ENCODE measurements around the gene RPL29. TPM values are rescaled to one million over a fixed set of nuclear protein-coding genes. Genes with fewer than 3 reads are reported as not detected.

RPL29 gene
- polyA plus RNA-seq, 4 donors = 2,279 to 2,521 (median 2,399) TPM

DNA sequence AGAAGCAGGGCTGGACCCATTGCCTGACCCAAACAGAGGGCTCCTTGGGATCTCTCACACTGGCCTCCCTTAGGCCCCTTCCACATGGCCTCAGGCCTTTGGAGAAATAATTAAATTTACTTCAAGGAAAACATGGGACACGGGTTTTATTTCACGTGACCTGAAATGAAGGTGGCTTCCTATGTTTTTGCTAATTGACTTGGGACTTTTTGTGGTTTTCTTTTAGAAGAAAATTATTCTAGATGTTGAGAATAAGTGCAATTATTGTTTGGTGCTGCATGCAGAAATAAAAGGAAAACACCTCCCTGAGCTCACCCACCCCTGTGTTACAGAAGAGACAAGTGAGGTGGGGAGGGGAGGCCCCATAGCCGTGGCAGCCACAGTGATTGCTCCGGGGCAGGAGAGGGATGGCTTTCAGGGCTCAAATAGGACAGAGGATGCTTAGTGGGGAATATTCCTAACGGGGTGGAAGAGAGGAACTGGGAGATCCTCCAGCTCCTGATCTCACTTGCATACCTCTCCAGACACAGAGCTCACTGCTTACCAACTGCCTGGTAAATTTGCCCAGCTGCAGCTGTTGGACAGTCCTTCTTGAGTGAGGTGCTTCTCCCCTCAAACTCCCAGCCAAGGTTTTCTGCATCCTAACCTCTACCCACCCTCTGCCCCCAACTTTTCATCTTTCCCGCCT lies 29.2 kb upstream of the RPL29 start:
- no peaks in the 10 kb centered on the region for H3K4me1 ChIP-seq (ENCODE audit: control insufficient read depth in 3 of 3, insufficient read depth in 2 of 3, low read depth in 1 of 3, low read length in 2 of 3)
- H3K27me3 ChIP-seq (ENCODE audit: control insufficient read depth in 3 of 3, insufficient read depth in 3 of 3, low read length in 3 of 3) = no peaks in the 10 kb centered on the region
- no peaks in the 10 kb centered on the region for H3K36me3 ChIP-seq (ENCODE audit: control insufficient read depth in 3 of 3, insufficient read depth in 2 of 3, low read depth in 1 of 3, low read length in 3 of 3)
- FAIRE-seq (no peak), DNase-seq (no peak)
- WGBS, 3 donors = 81 to 84% (median 81%) methylated on average over 6 of the region's 6 CpGs
- H3K27ac ChIP-seq (ENCODE audit: low read depth in 1 of 3, low read length in 2 of 3) = no peak overlapping the region
- no peaks in the 10 kb centered on the region for H3K9me3 ChIP-seq (ENCODE audit: control insufficient read depth in 2 of 2, insufficient read depth in 1 of 2, low read depth in 1 of 2, low read length in 1 of 2)
- H3K4me3 ChIP-seq (ENCODE audit: low read depth in 1 of 3, low read length in 3 of 3) = no peak overlapping the region

DNA sequence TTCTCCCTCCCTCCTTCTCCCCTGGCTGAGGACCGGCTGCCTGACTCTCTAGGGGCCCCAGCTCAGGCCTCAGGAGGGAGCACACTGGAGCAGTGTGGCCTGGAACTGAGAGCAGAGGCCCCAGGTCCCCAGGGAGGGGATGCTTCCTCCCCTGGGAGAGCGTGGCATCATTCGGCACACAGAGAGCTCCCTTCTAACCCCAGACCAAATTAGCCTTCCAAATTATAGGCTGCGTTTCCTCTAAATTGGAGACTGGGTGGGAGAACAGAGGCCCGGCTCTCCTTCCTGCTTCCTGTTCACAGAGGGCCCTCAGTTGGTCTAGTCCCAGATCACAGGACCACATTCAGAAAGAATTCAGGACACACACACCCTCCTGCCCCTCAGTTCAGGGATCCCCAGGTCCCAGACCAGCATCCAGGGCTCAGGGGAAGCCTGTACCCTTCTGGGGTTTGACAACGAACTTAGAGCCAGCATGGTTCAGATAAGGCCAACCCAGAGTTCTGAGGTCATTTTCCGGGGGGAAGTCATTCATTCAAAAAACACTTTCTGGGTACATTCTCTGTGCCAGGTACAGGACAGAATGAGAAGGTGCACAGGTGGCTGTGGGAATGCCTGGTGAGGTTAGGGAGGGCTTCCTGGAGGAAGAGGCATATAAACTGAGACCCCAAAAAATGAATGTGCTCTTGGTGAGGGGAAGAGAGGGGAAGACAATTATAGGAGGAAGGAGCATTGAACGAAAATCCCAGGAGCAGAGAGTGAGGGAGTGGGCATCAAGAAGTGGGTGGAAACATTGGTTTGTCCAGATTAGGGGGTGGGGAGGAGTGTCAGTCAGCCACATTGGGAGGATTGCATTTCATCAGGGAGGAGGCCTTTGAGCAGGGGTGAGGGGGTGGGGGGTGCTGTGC lies 28.4 kb upstream of the RPL29 start:
- Histone ChIP-seq H3K4me3 (ENCODE audit: low read depth in 1 of 3, low read length in 3 of 3) (no peak overlapping the region), H3K27ac (ENCODE audit: low read depth in 1 of 3, low read length in 2 of 3) (no peak overlapping the region), H3K9me3 (ENCODE audit: control insufficient read depth in 2 of 2, insufficient read depth in 1 of 2, low read depth in 1 of 2, low read length in 1 of 2) (no peaks in the 10 kb centered on the region), H3K4me1 (ENCODE audit: control insufficient read depth in 3 of 3, insufficient read depth in 2 of 3, low read depth in 1 of 3, low read length in 2 of 3) (no peaks in the 10 kb centered on the region), H3K36me3 (ENCODE audit: control insufficient read depth in 3 of 3, insufficient read depth in 2 of 3, low read depth in 1 of 3, low read length in 3 of 3) (no peaks in the 10 kb centered on the region), H3K27me3 (ENCODE audit: control insufficient read depth in 3 of 3, insufficient read depth in 3 of 3, low read length in 3 of 3) (no peaks in the 10 kb centered on the region)
- 67 to 80% (median 73%) methylated on average over 8 of the region's 8 CpGs for WGBS, 3 donors
- FAIRE-seq (no peak), DNase-seq (no peak)

DNA sequence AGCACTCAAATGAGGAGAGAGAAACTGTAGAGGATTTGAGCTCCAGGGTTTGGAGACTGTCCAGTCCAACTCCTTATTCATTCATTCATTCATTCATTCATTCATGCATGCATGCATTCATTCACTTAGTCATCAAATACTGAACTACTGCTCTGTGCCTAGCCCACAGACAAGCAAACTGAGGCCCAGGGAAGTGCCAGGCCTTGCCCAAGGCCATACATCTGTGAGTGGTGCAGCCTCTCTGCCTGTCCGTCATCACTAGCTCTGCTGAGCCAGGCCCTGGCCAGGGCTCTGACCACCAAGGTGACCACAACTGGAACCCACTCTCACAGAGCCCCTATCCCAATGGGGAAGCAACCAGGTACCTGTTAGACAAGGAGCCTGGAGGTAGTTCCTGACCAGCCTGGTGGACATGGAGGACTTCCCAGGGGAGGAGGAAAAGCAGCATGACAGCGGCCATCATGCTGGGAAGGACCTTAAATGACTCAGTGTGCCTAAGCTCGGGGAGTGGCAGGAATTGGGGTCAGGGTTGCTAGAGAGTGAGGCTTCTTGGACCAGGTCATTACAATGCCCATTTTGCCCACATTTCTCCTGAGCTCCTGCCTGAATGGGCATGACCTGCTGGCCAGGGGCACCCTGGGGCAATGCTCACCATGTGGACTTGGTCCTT lies 27.5 kb upstream of the RPL29 start:
- H3K27me3 ChIP-seq (ENCODE audit: control insufficient read depth in 3 of 3, insufficient read depth in 3 of 3, low read length in 3 of 3) = no peaks in the 10 kb centered on the region
- H3K4me1 ChIP-seq (ENCODE audit: control insufficient read depth in 3 of 3, insufficient read depth in 2 of 3, low read depth in 1 of 3, low read length in 2 of 3) = no peaks in the 10 kb centered on the region
- DNase-seq (no peak), FAIRE-seq (no peak)
- no peak overlapping the region for H3K4me3 ChIP-seq (ENCODE audit: low read depth in 1 of 3, low read length in 3 of 3)
- H3K36me3 ChIP-seq (ENCODE audit: control insufficient read depth in 3 of 3, insufficient read depth in 2 of 3, low read depth in 1 of 3, low read length in 3 of 3) = peaks cover 0 to 1% (median 0%) of the 10 kb centered on the region in 3 donors
- no peaks in the 10 kb centered on the region for H3K9me3 ChIP-seq (ENCODE audit: control insufficient read depth in 2 of 2, insufficient read depth in 1 of 2, low read depth in 1 of 2, low read length in 1 of 2)
- no peak overlapping the region for H3K27ac ChIP-seq (ENCODE audit: low read depth in 1 of 3, low read length in 2 of 3)
- 86 to 90% (median 89%) methylated on average over 3 of the region's 3 CpGs for WGBS, 3 donors

DNA sequence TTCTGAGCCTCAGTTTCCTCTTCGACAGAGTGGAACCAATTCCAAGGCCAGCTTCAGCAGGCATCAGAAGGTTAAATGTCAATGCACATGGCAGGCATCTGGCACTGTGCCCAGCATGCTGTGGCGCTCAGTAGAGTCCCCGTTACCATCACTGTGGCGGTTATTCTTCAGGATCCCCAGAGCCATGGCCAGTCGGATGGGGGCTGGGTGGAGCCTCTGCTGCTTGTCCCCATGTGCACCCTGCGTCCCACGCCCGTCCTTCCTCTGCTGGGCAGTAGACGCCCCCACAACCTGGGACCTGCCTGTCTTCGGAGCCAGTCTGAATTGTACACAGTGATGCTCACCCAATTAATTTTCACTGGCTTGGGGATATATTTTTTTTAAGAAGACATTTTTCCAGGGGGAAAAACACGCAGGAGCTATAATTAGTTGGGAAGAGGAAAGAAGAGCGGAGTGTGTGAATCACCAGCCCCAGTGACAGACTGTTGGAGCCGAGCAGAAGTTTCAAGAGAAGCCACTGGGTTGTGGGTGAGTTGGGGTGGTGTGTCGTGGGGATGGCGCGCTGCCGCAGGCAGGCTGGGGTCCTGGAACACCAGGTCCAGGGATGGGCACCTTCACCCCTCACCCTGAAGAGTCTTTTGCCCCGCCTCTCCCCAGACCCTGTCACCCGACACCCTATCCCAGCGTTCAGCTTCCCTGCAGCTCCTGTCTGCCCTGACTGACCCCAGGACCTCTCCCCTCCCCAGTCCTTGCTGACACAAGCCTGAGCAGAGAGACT lies 26.8 kb upstream of the RPL29 start:
- Histone ChIP-seq H3K27ac (ENCODE audit: low read depth in 1 of 3, low read length in 2 of 3) (peak overlapping the region in 1 of 3 donors; percentile 19), H3K27me3 (ENCODE audit: control insufficient read depth in 3 of 3, insufficient read depth in 3 of 3, low read length in 3 of 3) (no peaks in the 10 kb centered on the region), H3K4me1 (ENCODE audit: control insufficient read depth in 3 of 3, insufficient read depth in 2 of 3, low read depth in 1 of 3, low read length in 2 of 3) (no peaks in the 10 kb centered on the region), H3K9me3 (ENCODE audit: control insufficient read depth in 2 of 2, insufficient read depth in 1 of 2, low read depth in 1 of 2, low read length in 1 of 2) (no peaks in the 10 kb centered on the region), H3K36me3 (ENCODE audit: control insufficient read depth in 3 of 3, insufficient read depth in 2 of 3, low read depth in 1 of 3, low read length in 3 of 3) (peaks cover 0 to 2% (median 0%) of the 10 kb centered on the region in 3 donors), H3K4me3 (ENCODE audit: low read depth in 1 of 3, low read length in 3 of 3) (no peak overlapping the region)
- FAIRE-seq = no peak
- DNase-seq = no peak
- 77 to 83% (median 83%) methylated on average over 20 of the region's 20 CpGs for WGBS, 3 donors

DNA sequence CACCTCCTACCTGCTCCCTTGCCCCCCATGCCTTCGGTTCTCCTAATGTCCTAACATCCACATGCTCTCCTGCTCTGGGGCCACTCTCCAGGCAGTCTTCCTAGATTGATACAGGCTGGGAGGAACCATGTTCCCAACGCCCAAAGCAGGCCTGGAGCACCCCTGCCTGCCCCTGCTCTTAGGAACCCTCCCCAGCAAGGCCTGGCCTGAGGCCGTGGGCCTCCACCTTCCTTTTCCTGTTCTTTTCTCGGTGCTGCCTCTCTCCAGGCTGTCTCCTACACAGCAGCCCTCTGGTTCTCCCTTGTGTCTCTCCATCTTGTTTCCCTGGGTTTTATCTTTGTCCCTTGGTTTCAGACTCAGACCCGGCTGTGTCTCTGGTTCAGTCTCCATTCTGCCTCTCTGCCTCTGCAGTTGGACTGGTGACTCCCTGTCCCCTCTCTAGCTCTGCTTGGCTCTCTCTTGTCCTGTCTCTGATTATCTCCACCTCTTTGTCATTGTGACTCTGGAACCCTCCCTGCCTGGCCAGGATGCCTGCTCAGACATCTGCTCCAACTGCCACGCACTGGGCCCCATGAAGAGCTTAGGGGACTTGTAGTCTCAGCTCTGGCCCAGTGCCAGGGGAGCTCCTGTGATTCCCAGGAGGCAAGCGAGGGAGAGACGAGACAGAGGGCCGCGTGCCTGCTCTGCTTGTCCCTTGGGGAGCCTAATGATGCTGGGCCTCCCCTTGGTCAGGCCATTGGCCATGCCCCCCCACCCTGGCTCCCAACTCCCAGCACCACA lies 26.0 kb upstream of the RPL29 start:
- Histone ChIP-seq H3K4me3 (ENCODE audit: low read depth in 1 of 3, low read length in 3 of 3) (no peak overlapping the region), H3K4me1 (ENCODE audit: control insufficient read depth in 3 of 3, insufficient read depth in 2 of 3, low read depth in 1 of 3, low read length in 2 of 3) (no peaks in the 10 kb centered on the region), H3K27ac (ENCODE audit: low read depth in 1 of 3, low read length in 2 of 3) (peak overlapping the region in 1 of 3 donors; percentile 19), H3K27me3 (ENCODE audit: control insufficient read depth in 3 of 3, insufficient read depth in 3 of 3, low read length in 3 of 3) (no peaks in the 10 kb centered on the region), H3K36me3 (ENCODE audit: control insufficient read depth in 3 of 3, insufficient read depth in 2 of 3, low read depth in 1 of 3, low read length in 3 of 3) (peaks cover 0 to 2% (median 0%) of the 10 kb centered on the region in 3 donors), H3K9me3 (ENCODE audit: control insufficient read depth in 2 of 2, insufficient read depth in 1 of 2, low read depth in 1 of 2, low read length in 1 of 2) (no peaks in the 10 kb centered on the region)
- DNase-seq = no peak
- FAIRE-seq = no peak
- 67 to 76% (median 68%) methylated on average over 10 of the region's 10 CpGs for WGBS, 3 donors

DNA sequence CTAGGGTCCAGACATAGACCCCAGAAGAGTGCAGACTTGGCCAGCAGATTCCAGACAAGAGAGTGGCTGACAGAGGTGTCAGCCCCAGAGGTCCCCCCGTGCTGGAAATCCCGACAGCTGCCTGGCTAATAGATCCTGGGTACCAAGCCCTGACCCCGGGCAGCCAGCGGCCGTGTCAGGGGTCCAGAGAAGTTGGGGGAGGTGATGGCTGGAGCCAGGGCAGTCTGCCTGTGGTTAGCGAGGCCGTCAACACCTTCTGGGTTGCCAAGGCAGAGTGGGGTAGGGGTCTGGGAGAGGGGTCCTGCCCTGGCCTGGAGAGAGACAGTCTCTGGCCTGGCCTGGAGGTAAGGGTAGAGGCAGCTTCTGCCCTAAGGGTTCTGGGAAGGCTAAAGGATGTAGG lies 25.1 kb upstream of the RPL29 start:
- H3K36me3 ChIP-seq (ENCODE audit: control insufficient read depth in 3 of 3, insufficient read depth in 2 of 3, low read depth in 1 of 3, low read length in 3 of 3) = peaks cover 0 to 2% (median 0%) of the 10 kb centered on the region in 3 donors
- H3K4me3 ChIP-seq (ENCODE audit: low read depth in 1 of 3, low read length in 3 of 3) = no peak overlapping the region
- DNase-seq (no peak), FAIRE-seq (no peak)
- no peaks in the 10 kb centered on the region for H3K4me1 ChIP-seq (ENCODE audit: control insufficient read depth in 3 of 3, insufficient read depth in 2 of 3, low read depth in 1 of 3, low read length in 2 of 3)
- H3K27me3 ChIP-seq (ENCODE audit: control insufficient read depth in 3 of 3, insufficient read depth in 3 of 3, low read length in 3 of 3) = no peaks in the 10 kb centered on the region
- H3K27ac ChIP-seq (ENCODE audit: low read depth in 1 of 3, low read length in 2 of 3) = no peak overlapping the region
- H3K9me3 ChIP-seq (ENCODE audit: control insufficient read depth in 2 of 2, insufficient read depth in 1 of 2, low read depth in 1 of 2, low read length in 1 of 2) = no peaks in the 10 kb centered on the region
- WGBS, 3 donors = 91 to 94% (median 93%) methylated on average over 7 of the region's 7 CpGs

DNA sequence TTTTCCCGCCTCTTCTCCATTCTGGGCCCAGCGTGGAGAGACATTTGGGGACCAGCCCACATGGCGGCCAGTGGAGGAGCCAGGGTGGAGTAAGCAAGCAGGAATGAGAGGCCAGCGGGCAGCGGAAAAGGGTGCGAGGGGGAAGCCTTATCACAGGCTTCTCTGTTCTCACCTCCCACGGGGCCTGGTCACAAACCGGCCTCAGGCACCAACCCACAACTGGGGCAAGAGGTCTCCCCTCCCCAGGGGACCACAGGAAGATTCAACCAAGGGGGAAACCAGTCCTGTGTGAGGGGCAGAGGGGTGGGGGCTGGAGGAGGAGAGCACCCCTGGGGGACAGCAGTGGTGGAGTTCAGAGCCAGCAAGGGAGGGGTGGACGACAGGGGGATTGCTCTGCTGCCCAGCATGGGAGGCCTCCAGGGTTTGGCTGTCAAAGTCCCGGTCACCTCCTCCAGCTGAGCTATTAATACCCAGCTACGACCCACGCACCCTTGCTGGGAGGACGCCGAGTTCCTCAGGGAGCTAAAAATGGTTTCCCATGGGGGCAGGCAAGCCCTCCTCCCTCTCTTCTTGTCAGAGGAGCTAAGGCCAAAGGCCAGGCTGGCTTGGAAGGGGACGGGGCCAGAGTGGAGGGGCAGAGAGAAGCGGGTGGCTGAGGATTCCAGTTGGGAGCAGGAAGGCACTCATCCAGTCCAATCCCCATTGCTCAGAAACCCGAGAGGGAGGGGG lies 23.8 kb upstream of the RPL29 start:
- peaks cover 0 to 2% (median 0%) of the 10 kb centered on the region in 3 donors for H3K36me3 ChIP-seq (ENCODE audit: control insufficient read depth in 3 of 3, insufficient read depth in 2 of 3, low read depth in 1 of 3, low read length in 3 of 3)
- FAIRE-seq = no peak
- no peaks in the 10 kb centered on the region for H3K27me3 ChIP-seq (ENCODE audit: control insufficient read depth in 3 of 3, insufficient read depth in 3 of 3, low read length in 3 of 3)
- H3K4me1 ChIP-seq (ENCODE audit: control insufficient read depth in 3 of 3, insufficient read depth in 2 of 3, low read depth in 1 of 3, low read length in 2 of 3) = no peaks in the 10 kb centered on the region
- no peak overlapping the region for H3K4me3 ChIP-seq (ENCODE audit: low read depth in 1 of 3, low read length in 3 of 3)
- no peak for DNase-seq
- WGBS, 3 donors = 76 to 85% (median 83%) methylated on average over 17 of the region's 17 CpGs
- no peaks in the 10 kb centered on the region for H3K9me3 ChIP-seq (ENCODE audit: control insufficient read depth in 2 of 2, insufficient read depth in 1 of 2, low read depth in 1 of 2, low read length in 1 of 2)
- no peak overlapping the region for H3K27ac ChIP-seq (ENCODE audit: low read depth in 1 of 3, low read length in 2 of 3)

Data from small intestine (tissue), 7 donors.